ENCODE data around the gene METTL9.
"Not testable (repeated sequence)": the region's sequence is repeated elsewhere in the genome, so short reads cannot be mapped to it uniquely, and the experiment has no call there.

Gene METTL9

DNA sequence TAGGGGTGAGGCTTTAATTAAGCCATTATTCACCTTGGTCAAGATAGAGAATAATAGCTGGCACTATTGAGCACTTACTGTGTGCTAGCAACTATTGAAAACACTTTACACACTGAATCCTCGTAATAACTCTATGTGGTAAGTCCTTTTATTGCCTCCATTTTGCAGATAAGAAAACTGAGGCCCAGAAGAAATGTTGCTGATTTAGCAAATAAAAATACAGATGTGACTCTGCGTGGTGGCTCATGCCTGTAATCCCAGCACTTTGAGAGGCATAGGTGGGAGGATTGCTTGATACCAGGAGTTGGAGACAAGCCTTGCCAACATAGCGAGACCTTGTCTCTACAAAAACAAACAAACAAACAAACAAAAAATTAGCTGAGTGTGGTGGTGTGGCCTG is 83.8 kb downstream of the METTL9 start:
- no peak overlapping the region for H3K4me3 ChIP-seq (ENCODE audit: low read depth, low read length)
- TF ChIP-seq, protein P1, sequence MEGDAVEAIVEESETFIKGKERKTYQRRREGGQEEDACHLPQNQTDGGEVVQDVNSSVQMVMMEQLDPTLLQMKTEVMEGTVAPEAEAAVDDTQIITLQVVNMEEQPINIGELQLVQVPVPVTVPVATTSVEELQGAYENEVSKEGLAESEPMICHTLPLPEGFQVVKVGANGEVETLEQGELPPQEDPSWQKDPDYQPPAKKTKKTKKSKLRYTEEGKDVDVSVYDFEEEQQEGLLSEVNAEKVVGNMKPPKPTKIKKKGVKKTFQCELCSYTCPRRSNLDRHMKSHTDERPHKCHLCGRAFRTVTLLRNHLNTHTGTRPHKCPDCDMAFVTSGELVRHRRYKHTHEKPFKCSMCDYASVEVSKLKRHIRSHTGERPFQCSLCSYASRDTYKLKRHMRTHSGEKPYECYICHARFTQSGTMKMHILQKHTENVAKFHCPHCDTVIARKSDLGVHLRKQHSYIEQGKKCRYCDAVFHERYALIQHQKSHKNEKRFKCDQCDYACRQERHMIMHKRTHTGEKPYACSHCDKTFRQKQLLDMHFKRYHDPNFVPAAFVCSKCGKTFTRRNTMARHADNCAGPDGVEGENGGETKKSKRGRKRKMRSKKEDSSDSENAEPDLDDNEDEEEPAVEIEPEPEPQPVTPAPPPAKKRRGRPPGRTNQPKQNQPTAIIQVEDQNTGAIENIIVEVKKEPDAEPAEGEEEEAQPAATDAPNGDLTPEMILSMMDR (IDR thresholded peaks at IDR 0.05; ENCODE audit: low read depth, low read length) = no peak

DNA sequence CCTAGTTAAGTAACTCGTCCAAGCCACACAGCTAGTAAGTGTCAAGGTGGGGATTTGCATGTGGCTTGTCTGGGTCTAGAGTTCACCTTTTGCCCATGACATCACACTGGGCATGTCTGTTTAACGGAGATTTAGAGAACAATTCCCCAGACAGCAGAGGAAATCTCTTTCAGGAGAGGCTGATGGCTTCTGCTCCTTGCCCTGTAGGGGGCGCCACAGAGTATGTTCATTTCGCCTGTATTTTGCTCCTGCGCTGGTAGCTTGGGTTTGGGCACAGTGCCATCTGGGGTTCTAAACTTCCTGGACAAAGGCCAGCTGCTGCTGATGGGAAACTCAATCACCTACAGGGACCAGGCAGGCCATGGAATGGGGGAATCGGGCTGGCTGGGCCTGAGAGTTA is 84.8 kb downstream of the METTL9 start:
- no peak overlapping the region for H3K4me3 ChIP-seq (ENCODE audit: low read depth, low read length)
- TF ChIP-seq, protein P1 (IDR thresholded peaks at IDR 0.05; ENCODE audit: low read depth, low read length) = peak; percentile 52

DNA sequence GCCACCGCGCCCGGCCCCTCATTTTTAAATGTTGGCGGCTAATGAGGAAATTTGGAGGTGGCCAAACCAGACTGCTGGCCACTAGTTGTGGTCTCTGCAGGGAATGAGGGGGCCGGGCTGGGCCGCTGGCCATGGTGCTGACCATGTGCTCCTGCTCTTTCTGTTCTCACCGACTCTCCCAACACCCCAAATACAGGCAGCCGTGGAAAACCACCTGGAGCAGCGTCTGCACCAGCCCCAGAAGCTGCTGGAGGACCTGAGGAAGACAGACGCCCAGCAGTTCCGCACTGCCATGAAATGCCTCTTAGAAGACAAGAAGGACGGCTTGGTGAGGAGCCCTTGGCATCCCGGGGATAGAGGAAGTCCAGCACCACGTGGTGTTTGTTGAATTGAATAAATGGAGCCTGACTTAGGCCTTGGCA is 85.7 kb downstream of the METTL9 start:
- TF ChIP-seq, protein P1 (IDR thresholded peaks at IDR 0.05; ENCODE audit: low read depth, low read length) = no peak
- no peak overlapping the region for H3K4me3 ChIP-seq (ENCODE audit: low read depth, low read length)

DNA sequence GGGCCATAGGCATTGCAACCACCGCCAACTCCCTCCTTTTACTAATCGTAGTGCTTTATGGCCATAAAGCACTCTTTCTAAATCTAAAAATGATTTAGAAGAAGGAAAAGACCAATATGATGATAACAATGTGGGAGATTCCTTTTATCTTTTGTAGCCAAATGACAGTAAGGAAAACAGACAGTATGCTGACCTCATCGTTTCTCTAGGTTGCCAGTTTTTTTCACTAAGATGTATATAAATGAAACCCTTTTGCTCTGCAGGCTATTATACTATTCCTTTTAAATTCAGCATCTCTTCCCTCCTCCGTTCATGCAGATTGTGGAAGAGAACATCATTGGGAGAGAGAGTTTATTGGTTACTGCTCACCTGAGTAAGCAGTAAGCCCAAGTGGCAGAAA is 89.7 kb downstream of the METTL9 start:
- TF ChIP-seq, protein P1 (IDR thresholded peaks at IDR 0.05; ENCODE audit: low read depth, low read length) = no peak
- no peak overlapping the region for H3K4me3 ChIP-seq (ENCODE audit: low read depth, low read length)

DNA sequence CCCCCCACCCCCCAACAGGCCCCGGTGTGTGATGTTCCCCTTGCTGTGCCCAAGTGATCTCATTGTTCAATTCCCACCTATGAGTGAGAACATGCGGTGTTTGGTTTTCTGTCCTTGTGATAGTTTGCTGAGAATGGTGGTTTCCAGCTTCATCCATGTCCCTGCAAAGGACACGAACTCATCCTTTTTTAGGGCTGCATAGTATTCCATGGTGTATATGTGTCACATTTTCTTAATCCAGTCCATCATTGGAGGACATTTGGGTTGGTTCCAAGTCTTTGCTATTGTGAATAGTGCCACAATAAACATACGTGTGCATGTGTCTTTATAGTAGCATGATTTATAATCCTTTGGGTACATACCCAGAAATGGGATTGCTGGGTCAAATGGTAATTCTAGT is 91.6 kb downstream of the METTL9 start:
- H3K4me3 ChIP-seq (ENCODE audit: low read depth, low read length) = not testable (repeated sequence)

DNA sequence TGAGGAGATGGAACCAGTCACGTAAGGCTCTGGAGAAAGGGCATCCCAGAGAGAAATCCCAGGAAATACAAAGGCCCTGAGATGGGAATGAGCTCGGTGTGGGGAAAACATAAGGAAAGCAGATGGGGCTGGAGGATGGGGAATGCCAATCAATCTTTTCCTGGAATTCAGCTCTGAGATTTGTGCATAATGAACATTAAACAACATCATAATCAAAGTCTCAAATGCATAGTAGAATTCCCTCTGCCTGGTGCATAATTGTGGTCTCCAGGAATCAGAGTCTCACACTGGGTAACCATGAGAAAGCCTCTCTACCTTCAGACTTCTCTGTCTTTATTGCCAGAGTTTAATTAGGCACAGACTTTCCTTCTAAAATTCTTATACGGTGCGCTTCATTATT is 95.2 kb downstream of the METTL9 start:
- TF ChIP-seq, protein P1 (IDR thresholded peaks at IDR 0.05; ENCODE audit: low read depth, low read length) = no peak
- H3K4me3 ChIP-seq (ENCODE audit: low read depth, low read length) = no peak overlapping the region

DNA sequence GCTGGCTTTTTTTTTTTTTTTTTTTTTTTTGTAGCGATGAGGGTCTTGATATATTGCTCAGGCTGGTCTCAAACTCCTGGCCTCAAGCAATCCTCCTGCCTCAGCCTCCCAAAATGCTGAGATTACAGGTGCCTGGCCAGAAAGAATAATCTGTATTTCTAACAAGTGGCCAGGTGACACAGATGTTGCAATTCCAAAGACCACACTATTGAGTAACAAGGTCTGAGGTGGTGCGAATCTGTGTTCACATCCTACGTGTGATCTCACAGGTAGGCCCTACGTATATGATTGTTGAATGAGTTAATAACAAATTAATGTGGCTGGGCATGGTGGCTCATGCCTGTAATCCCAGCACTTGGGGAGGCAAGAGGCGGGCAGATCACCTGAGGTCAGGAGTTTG is 97.7 kb downstream of the METTL9 start:
- TF ChIP-seq, protein P1 (IDR thresholded peaks at IDR 0.05; ENCODE audit: low read depth, low read length) = no peak
- no peak overlapping the region for H3K4me3 ChIP-seq (ENCODE audit: low read depth, low read length)

Measured in WI38 (cell line).